Measurements from ENCODE around the gene ATRN. TPM values are rescaled to one million over a fixed set of nuclear protein-coding genes. Genes with fewer than 3 reads are reported as not detected.

Gene ATRN
- total RNA-seq, 1 donor from 2014 or later, result 50.2 TPM

GRCh38 chr20:3690413-3690812 lies 219.6 kb downstream of the ATRN start:
- Mint-ChIP-seq H3K9me3 (ENCODE audit: unreplicated experiment) (no peaks in the 10 kb centered on the region), H3K4me1 (ENCODE audit: unreplicated experiment) (peaks cover 3% of the 10 kb centered on the region), H3K27ac (ENCODE audit: unreplicated experiment) (no peak overlapping the region), H3K36me3 (ENCODE audit: unreplicated experiment) (no peaks in the 10 kb centered on the region), H3K27me3 (ENCODE audit: unreplicated experiment) (no peaks in the 10 kb centered on the region), H3K4me3 (ENCODE audit: unreplicated experiment) (no peak overlapping the region)
- TF ChIP-seq CTCF (IDR thresholded peaks at IDR 0.05), result no peak
- DNase-seq (ENCODE audit: extremely low spot score, unreplicated experiment), result no peak

GRCh38 chr20:3691306-3691705 lies 220.5 kb downstream of the ATRN start:
- H3K27me3 Mint-ChIP-seq (ENCODE audit: unreplicated experiment), result no peaks in the 10 kb centered on the region
- H3K36me3 Mint-ChIP-seq (ENCODE audit: unreplicated experiment), result no peaks in the 10 kb centered on the region
- TF ChIP-seq CTCF (IDR thresholded peaks at IDR 0.05), result no peak
- H3K27ac Mint-ChIP-seq (ENCODE audit: unreplicated experiment), result no peak overlapping the region
- DNase-seq (ENCODE audit: extremely low spot score, unreplicated experiment), result no peak
- no peak overlapping the region for H3K4me3 Mint-ChIP-seq (ENCODE audit: unreplicated experiment)
- no peaks in the 10 kb centered on the region for H3K9me3 Mint-ChIP-seq (ENCODE audit: unreplicated experiment)
- H3K4me1 Mint-ChIP-seq (ENCODE audit: unreplicated experiment), result peaks cover 3% of the 10 kb centered on the region

- H3K27ac Mint-ChIP-seq (ENCODE audit: unreplicated experiment), result no peak overlapping the region
- H3K4me1 Mint-ChIP-seq (ENCODE audit: unreplicated experiment), result peaks cover 3% of the 10 kb centered on the region
- DNase-seq (ENCODE audit: extremely low spot score, unreplicated experiment), result no peak
- no peak overlapping the region for H3K4me3 Mint-ChIP-seq (ENCODE audit: unreplicated experiment)
- no peak for TF ChIP-seq CTCF (IDR thresholded peaks at IDR 0.05)
- no peaks in the 10 kb centered on the region for H3K36me3 Mint-ChIP-seq (ENCODE audit: unreplicated experiment)
- no peaks in the 10 kb centered on the region for H3K27me3 Mint-ChIP-seq (ENCODE audit: unreplicated experiment)
- H3K9me3 Mint-ChIP-seq (ENCODE audit: unreplicated experiment), result no peaks in the 10 kb centered on the region
Observed at GRCh38 chr20:3691897-3692296, 221.1 kb downstream of the ATRN start.

GRCh38 chr20:3692706-3693294 lies 222.0 kb downstream of the ATRN start:
- H3K27ac Mint-ChIP-seq (ENCODE audit: unreplicated experiment), result no peak overlapping the region
- no peaks in the 10 kb centered on the region for H3K36me3 Mint-ChIP-seq (ENCODE audit: unreplicated experiment)
- no peak for DNase-seq (ENCODE audit: extremely low spot score, unreplicated experiment)

GRCh38 chr20:3693376-3693775 lies 222.6 kb downstream of the ATRN start:
- Mint-ChIP-seq H3K27ac (ENCODE audit: unreplicated experiment) (no peak overlapping the region), H3K27me3 (ENCODE audit: unreplicated experiment) (no peaks in the 10 kb centered on the region), H3K4me3 (ENCODE audit: unreplicated experiment) (no peak overlapping the region), H3K9me3 (ENCODE audit: unreplicated experiment) (no peaks in the 10 kb centered on the region), H3K36me3 (ENCODE audit: unreplicated experiment) (no peaks in the 10 kb centered on the region), H3K4me1 (ENCODE audit: unreplicated experiment) (no peaks in the 10 kb centered on the region)
- TF ChIP-seq CTCF (IDR thresholded peaks at IDR 0.05), result no peak
- no peak for DNase-seq (ENCODE audit: extremely low spot score, unreplicated experiment)

More at GRCh38 chr20:3692706-3693294, 222.0 kb downstream of the ATRN start:
- Mint-ChIP-seq H3K9me3 (ENCODE audit: unreplicated experiment) (no peaks in the 10 kb centered on the region), H3K4me3 (ENCODE audit: unreplicated experiment) (no peak overlapping the region), H3K4me1 (ENCODE audit: unreplicated experiment) (no peaks in the 10 kb centered on the region), H3K27me3 (ENCODE audit: unreplicated experiment) (no peaks in the 10 kb centered on the region)
- TF ChIP-seq CTCF (IDR thresholded peaks at IDR 0.05), result no peak

Measured in osteocyte (in vitro differentiated cells).